Right lobe of liver (tissue), 6 donors: ENCODE results near the gene SLC25A13. TPM values are rescaled to one million over a fixed set of nuclear protein-coding genes. Genes with fewer than 3 reads are reported as not detected.

Experiments
- ATAC-seq, 4 donors: fragments of 200-7000 bp; cut with Tn5 transposase; one replicate each; pipeline ENCODE4 v1.9.1; 2020; ENCODE audit warnings: mild to moderate bottlenecking in 4 of 4, moderate library complexity in 4 of 4
- DNase-seq, 3 donors: peaks; one replicate each; pipeline ENCODE4 v3.0.0-alpha.2; 2020
- H3K27ac ChIP-seq, 3 donors: fragments of 200-600 bp; one replicate each; pipeline ENCODE4 v1.8.0; 2022
- H3K27me3 ChIP-seq, 2 donors: fragments of 200-600 bp; one replicate each; pipeline ENCODE4 v1.8.0; 2022
- H3K36me3 ChIP-seq, 4 donors: fragments of 200-600 bp; sonication (generic) in 1 of 4; one replicate each; pipeline versions ENCODE4 v1.5.1 to v1.8.0; 2017 to 2022; ENCODE audit warnings: control low read depth in 1 of 4
- H3K4me1 ChIP-seq, 4 donors: fragments of 200-600 bp; sonication (generic) in 1 of 4; one replicate each; pipeline versions ENCODE4 v1.5.1 to v1.8.0; 2017 to 2022; ENCODE audit warnings: control low read depth in 1 of 4
- H3K4me3 ChIP-seq, 3 donors: fragments of 200-600 bp; one replicate each; pipeline ENCODE4 v1.8.0; 2022
- H3K9me3 ChIP-seq, 4 donors: fragments of 200-600 bp; sonication (generic) in 1 of 4; one replicate each; pipeline versions ENCODE4 v1.5.1 to v1.8.0; 2017 to 2022; ENCODE audit warnings: control low read depth in 1 of 4
- POLR2A ChIP-seq: fragments of 450-650 bp; IDR thresholded peaks from one replicate; pipeline ENCODE4 v1.6.1; 2017; ENCODE audit warnings: antibody characterized with exemption, mild to moderate bottlenecking
- WGBS: methylation state at CpG from one replicate; pipeline ENCODE4 v1.1.6; 2018; ENCODE audit warnings: low coverage, low lambda C conversion rate; ENCODE audit not compliant: insufficient coverage; ENCODE audit errors: missing lambda C conversion rate; 5-methylcytosine and 5-hydroxymethylcytosine counted together
- intact Hi-C, 2 donors: fragments of 100-400 bp; cut with DNase I; formaldehyde crosslinking; loops; one replicate each; pipeline versions ENCODE4 v1.11.2 to v1.14.1; 2022
- total RNA-seq, 6 experiments: library from RNA; depleted of rRNA in 2 of 6; stranded (reverse); fragments of >200 nt in 2 of 6; fragmentation: NEBNext Ultra II Directional in 3 of 6; extraction: Animal tissue kit (Norgen Biotek cat#: 25700) in 3 of 6; gene quantifications; one replicate each; pipeline versions ENCODE4 v1.1.0 to v1.2.4, GENCODE V29; 2016 to 2023
- TF ChIP-seq, protein P1 (sequence below), 4 donors: fragments of 200-600 bp in 3 of 4; fragments of 450-650 bp in 1 of 4; IDR thresholded peaks; one replicate each; pipeline versions ENCODE4 v1.5.1 to v1.8.0; 2016 to 2022; ENCODE audit warnings: antibody characterized with exemption in 4 of 4, mild to moderate bottlenecking in 2 of 4
- donor health status: DM: no; HTN: yes; CAD: no.
- donor health status: DM: no; HTN: no; CAD: no.
- donor health status: DM: no; HTN: no; CAD: no.
- donor health status: DM: no; HTN: yes; CAD: no.
- donor health status: DM: no; HTN: yes; CAD: no.

SLC25A13 gene
- total RNA-seq, 6 experiments from 2014 or later, result 54.5 to 110 (median 83.0) TPM

DNA sequence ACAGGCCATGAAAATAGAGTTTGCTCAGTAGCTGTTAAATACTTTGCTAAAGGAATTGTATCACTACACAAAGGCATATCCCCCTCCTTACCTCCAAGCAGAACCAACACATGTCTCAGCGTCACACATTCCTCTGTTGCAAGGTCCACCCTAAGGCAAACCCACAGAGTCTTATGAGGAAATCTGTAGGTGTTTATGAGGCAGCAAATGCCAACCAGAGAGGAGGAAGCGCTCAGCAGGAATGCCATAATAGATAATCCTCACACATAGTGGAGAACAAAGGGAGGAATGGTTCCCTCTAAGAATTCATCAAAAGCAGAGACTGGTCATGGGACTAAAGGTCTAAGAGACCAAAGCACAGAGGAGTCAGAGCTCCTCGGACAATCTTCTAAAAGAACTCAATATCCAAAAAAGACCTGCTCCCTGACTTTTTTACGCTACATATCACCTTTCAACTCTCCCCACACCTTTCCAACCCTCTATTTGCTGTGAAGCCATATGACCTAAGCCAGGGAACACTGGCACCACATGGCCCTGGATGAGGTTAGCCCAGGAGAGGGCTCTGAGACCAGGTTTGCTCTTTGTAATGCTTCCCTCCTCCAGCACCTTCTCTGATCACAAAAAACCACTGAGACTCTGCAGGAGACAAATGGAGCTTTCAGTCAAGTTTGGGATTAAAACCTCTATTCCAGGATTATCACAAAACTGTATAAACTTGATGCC, 7.3 kb downstream of the SLC25A13 start:
- H3K36me3 ChIP-seq, result no peaks in the 10 kb centered on the region
- WGBS, result 72% methylated on average over 4 of the region's 4 CpGs
- no peak for DNase-seq
- ATAC-seq, result peak in 2 of 4 donors; percentile 47 to 60
- no peaks in the 10 kb centered on the region for H3K27me3 ChIP-seq
- H3K9me3 ChIP-seq, result no peaks in the 10 kb centered on the region
- TF ChIP-seq POLR2A, result no peak
- TF ChIP-seq, protein P1, sequence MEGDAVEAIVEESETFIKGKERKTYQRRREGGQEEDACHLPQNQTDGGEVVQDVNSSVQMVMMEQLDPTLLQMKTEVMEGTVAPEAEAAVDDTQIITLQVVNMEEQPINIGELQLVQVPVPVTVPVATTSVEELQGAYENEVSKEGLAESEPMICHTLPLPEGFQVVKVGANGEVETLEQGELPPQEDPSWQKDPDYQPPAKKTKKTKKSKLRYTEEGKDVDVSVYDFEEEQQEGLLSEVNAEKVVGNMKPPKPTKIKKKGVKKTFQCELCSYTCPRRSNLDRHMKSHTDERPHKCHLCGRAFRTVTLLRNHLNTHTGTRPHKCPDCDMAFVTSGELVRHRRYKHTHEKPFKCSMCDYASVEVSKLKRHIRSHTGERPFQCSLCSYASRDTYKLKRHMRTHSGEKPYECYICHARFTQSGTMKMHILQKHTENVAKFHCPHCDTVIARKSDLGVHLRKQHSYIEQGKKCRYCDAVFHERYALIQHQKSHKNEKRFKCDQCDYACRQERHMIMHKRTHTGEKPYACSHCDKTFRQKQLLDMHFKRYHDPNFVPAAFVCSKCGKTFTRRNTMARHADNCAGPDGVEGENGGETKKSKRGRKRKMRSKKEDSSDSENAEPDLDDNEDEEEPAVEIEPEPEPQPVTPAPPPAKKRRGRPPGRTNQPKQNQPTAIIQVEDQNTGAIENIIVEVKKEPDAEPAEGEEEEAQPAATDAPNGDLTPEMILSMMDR (IDR thresholded peaks at IDR 0.05), result no peak
- H3K27ac ChIP-seq, result no peak overlapping the region
- peaks cover 0 to 82% (median 30%) of the 10 kb centered on the region in 4 donors for H3K4me1 ChIP-seq
- H3K4me3 ChIP-seq, result no peak overlapping the region
- intact Hi-C loops, result no loop called here

DNA sequence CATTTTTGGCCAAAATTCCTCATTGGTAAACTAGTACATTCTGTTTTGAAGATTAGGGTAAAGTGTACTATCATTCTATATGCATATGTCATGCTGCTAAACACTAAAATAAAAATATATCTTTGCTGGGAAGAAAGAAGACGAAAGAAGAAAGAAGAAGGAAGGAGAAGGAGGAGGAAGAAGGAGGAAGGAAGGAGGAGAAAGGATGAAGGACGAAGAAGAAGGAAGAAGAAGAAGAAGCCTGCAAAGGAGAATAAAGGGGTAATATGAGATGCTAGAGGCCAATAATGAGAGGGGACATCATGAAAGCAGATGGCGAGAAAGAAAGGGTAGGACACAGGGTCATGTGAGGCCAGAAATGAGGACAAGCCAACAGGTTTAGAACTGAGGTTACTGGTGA, 8.0 kb downstream of the SLC25A13 start:
- Histone ChIP-seq H3K4me3 (no peak overlapping the region), H3K27ac (no peak overlapping the region), H3K36me3 (no peaks in the 10 kb centered on the region), H3K27me3 (no peaks in the 10 kb centered on the region), H3K4me1 (peaks cover 0 to 82% (median 30%) of the 10 kb centered on the region in 4 donors), H3K9me3 (no peaks in the 10 kb centered on the region)
- intact Hi-C loops, result no loop called here
- WGBS, result 75% methylated on average over 3 of the region's 3 CpGs
- no peak for ATAC-seq
- TF ChIP-seq, protein P1 (IDR thresholded peaks at IDR 0.05), result no peak
- no peak for TF ChIP-seq POLR2A
- DNase-seq, result no peak

DNA sequence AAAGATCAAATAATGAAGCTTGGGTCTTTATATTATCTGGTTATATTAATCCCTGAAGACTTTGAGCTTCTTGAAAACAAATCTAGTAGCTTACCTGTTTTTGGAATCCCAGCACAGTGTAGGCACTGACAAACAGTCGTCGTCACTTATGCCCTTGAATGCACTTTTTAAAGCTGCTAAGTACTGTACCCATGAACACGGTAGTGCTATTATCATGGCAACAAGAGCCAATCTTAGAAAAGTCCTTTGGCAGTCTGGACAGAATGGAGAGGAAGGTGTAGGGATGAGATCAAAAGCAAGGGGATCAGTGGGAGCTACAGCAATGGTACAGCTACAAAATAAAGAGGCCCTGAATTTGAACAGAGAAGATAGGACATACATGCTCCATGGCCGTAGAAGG, 9.4 kb downstream of the SLC25A13 start:
- DNase-seq (no peak), ATAC-seq (no peak)
- H3K27me3 ChIP-seq, result no peaks in the 10 kb centered on the region
- H3K27ac ChIP-seq, result peak overlapping the region in 1 of 3 donors; percentile 70
- no peaks in the 10 kb centered on the region for H3K36me3 ChIP-seq
- H3K9me3 ChIP-seq, result no peaks in the 10 kb centered on the region
- peaks cover 0 to 84% (median 29%) of the 10 kb centered on the region in 4 donors for H3K4me1 ChIP-seq
- intact Hi-C loops, result no loop called here
- TF ChIP-seq, protein P1 (IDR thresholded peaks at IDR 0.05), result no peak
- no peak for TF ChIP-seq POLR2A
- WGBS, result 45% methylated on average over 4 of the region's 4 CpGs
- no peak overlapping the region for H3K4me3 ChIP-seq

DNA sequence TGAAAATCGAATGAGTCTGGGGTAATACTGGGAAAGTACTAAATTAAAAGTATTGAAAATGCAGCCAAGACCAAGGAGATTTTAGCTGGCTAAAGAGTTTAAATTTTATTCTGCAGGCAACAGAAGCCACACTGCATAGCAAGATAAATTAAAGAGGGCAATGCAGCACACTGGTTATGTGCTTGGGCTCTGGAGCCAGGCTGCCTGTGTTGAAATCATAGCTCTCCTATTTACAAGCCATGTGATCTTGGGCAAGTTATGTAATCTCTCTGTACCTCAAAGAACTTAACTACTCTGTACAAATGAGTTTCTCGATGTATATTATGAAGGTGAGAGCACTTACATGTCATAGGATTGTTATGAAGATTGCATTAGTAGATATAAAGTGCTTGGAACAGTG, 9.9 kb downstream of the SLC25A13 start:
- H3K4me3 ChIP-seq, result peak overlapping the region in 1 of 3 donors; percentile 10
- peaks cover 0 to 84% (median 30%) of the 10 kb centered on the region in 4 donors for H3K4me1 ChIP-seq
- peak overlapping the region in 1 of 3 donors; percentile 70 for H3K27ac ChIP-seq
- no peaks in the 10 kb centered on the region for H3K36me3 ChIP-seq
- 19% methylated on average over 2 of the region's 2 CpGs for WGBS
- no peaks in the 10 kb centered on the region for H3K27me3 ChIP-seq
- intact Hi-C loops, result no loop called here
- DNase-seq (peak in 2 of 3 donors; percentile 65 to 72), ATAC-seq (peak; percentile 70 to 75 (median 72))
- TF ChIP-seq, protein P1 (IDR thresholded peaks at IDR 0.05), result no peak
- TF ChIP-seq POLR2A, result no peak
- no peaks in the 10 kb centered on the region for H3K9me3 ChIP-seq
